Keratinocyte (primary cell): ENCODE data around the gene CES2. TPM values are rescaled to one million over a fixed set of nuclear protein-coding genes. Genes with fewer than 3 reads are reported as not detected.

Experiments
- DNase-seq: peaks from one replicate; pipeline ENCODE4 v3.0.0-alpha.2; 2011; ENCODE audit warnings: low read depth, missing footprints, low spot score
- FAIRE-seq: peaks from 2 replicates; lab custom pipeline; 2011; peaks lifted over from hg19 to GRCh38; lab: Jason Lieb, UNC
- H2AFZ ChIP-seq: 2 replicates; pipeline ENCODE4 v1.6.0; 2012; ENCODE audit warnings: low read length, control low read depth, inconsistent platforms; ENCODE audit not compliant: control insufficient read depth
- H3K27ac ChIP-seq: 2 replicates; pipeline ENCODE4 v1.5.1; 2011; ENCODE audit warnings: low read length; ENCODE audit not compliant: control insufficient read depth, insufficient read depth
- H3K27me3 ChIP-seq: 3 replicates; pipeline ENCODE4 v1.6.0; 2011; ENCODE audit warnings: low read length; ENCODE audit not compliant: control insufficient read depth, insufficient read depth; ENCODE audit errors: extremely low read depth
- H3K36me3 ChIP-seq, 2 experiments: 2 replicates in 1 of 2; 3 replicates in 1 of 2; pipeline ENCODE4 v1.5.1; 2011; ENCODE audit warnings: low read length in 2 of 2, mild to moderate bottlenecking in 1 of 2; ENCODE audit not compliant: control insufficient read depth in 2 of 2, insufficient read depth in 2 of 2; ENCODE audit errors: extremely low read depth in 1 of 2
- H3K4me1 ChIP-seq: 3 replicates; pipeline ENCODE4 v1.5.1; 2011; ENCODE audit warnings: low read length; ENCODE audit not compliant: control insufficient read depth, insufficient read depth; ENCODE audit errors: extremely low read depth
- H3K4me2 ChIP-seq: 3 replicates; pipeline ENCODE4 v1.6.0; 2011; ENCODE audit warnings: low read depth, low read length; ENCODE audit not compliant: control insufficient read depth, insufficient read depth; ENCODE audit errors: extremely low read depth
- H3K4me3 ChIP-seq, 3 experiments: fragments of 200-600 bp in 1 of 3; sonication (generic) in 1 of 3; 2 replicates in 2 of 3; 3 replicates in 1 of 3; pipeline ENCODE4 v1.5.1; 2011 to 2016; ENCODE audit warnings: low read length in 3 of 3, mild to moderate bottlenecking in 3 of 3, control low read depth in 2 of 3, inconsistent platforms in 1 of 3, low read depth in 1 of 3, mixed read lengths in 1 of 3, mixed run types in 1 of 3, moderate library complexity in 1 of 3; ENCODE audit not compliant: control insufficient read depth in 2 of 3, insufficient read depth in 2 of 3; ENCODE audit errors: extremely low read depth in 1 of 3
- H3K79me2 ChIP-seq: 2 replicates; pipeline ENCODE4 v1.6.0; 2012; ENCODE audit warnings: low read length; ENCODE audit not compliant: control insufficient read depth, insufficient read depth
- H3K9ac ChIP-seq: 3 replicates; pipeline ENCODE4 v1.6.0; 2011; ENCODE audit warnings: low read length; ENCODE audit not compliant: control insufficient read depth, insufficient read depth; ENCODE audit errors: extremely low read depth
- H3K9me1 ChIP-seq: 3 replicates; pipeline ENCODE4 v1.6.0; 2011; ENCODE audit warnings: low read length; ENCODE audit not compliant: control insufficient read depth, insufficient read depth; ENCODE audit errors: extremely low read depth
- H3K9me3 ChIP-seq: 2 replicates; pipeline ENCODE4 v1.5.1; 2012; ENCODE audit warnings: low read depth, low read length; ENCODE audit not compliant: control insufficient read depth
- H4K20me1 ChIP-seq: 3 replicates; pipeline ENCODE4 v1.6.0; 2011; ENCODE audit warnings: low read length; ENCODE audit not compliant: control insufficient read depth, insufficient read depth; ENCODE audit errors: extremely low read depth
- CTCF ChIP-seq, 3 experiments: IDR thresholded peaks in 1 of 3; conservative IDR thresholded peaks in 1 of 3; optimal IDR thresholded peaks in 1 of 3; 2 replicates in 2 of 3; 3 replicates in 1 of 3; pipeline versions ENCODE3 to v1.5.1; 2011; ENCODE audit warnings: low read length in 3 of 3, mild to moderate bottlenecking in 3 of 3, moderate library complexity in 2 of 3, control low read depth in 1 of 3, inconsistent platforms in 1 of 3; ENCODE audit not compliant: insufficient read depth in 2 of 3; ENCODE audit errors: extremely low read depth in 1 of 3
- EZH2 ChIP-seq: IDR thresholded peaks from one replicate; pipeline ENCODE4 v1.6.1; 2012; ENCODE audit warnings: inconsistent platforms, mild to moderate bottlenecking, low read length, moderate library complexity
- dilution Hi-C: fragments of 300-500 bp; cut with MboI; formaldehyde crosslinking; loops from one replicate; pipeline ENCODE4 v1.7.0; 2020; ENCODE audit warnings: low sequenced_read_pairs; ENCODE audit not compliant: extremely low pct_ligation_motif_present
- polyA minus RNA-seq, 3 experiments: library from RNA; depleted of rRNA, polyadenylated mRNA; stranded (reverse); fragments of >200 nt; gene quantifications; 1 replicate in 1 of 3; 2 replicates in 1 of 3; 3 replicates in 1 of 3; pipeline ENCODE4 v1.2.3, GENCODE V29; 2011
- polyA plus RNA-seq, 5 experiments: library from polyadenylated mRNA; depleted of rRNA in 3 of 5; stranded (reverse) in 3 of 5; stranded (forward) in 1 of 5; unstranded in 1 of 5; fragments of >200 nt; gene quantifications; 1 replicate in 1 of 5; 2 replicates in 3 of 5; 3 replicates in 1 of 5; pipeline versions ENCODE4 v1.2.1 to v1.2.3, GENCODE V29; 2011 to 2012; ENCODE audit warnings: missing spikeins in 2 of 5, low read depth in 1 of 5, low replicate concordance in 1 of 5

The CES2 gene
- polyA plus RNA-seq, result 37.5 to 93.4 TPM (median 41.6 TPM) in 3 replicates
- 52.3 TPM for polyA plus RNA-seq (2011; ENCODE audit: low read depth)
- polyA plus RNA-seq (2011; cell fraction: cytosol; rRNA removed), result 25.3 and 38.7 TPM in 2 replicates
- 87.7 and 87.8 TPM in 2 replicates for polyA plus RNA-seq (2011; cell fraction: nucleus; rRNA removed)
- 35.9 and 108 TPM in 2 replicates for polyA plus RNA-seq (2012; ENCODE audit: low replicate concordance)
- 40.6 to 65.9 TPM (median 45.8 TPM) in 3 replicates for polyA minus RNA-seq
- polyA minus RNA-seq (2011; cell fraction: cytosol; rRNA and poly(A)+ RNA removed), result 83.6 TPM
- polyA minus RNA-seq (2011; cell fraction: nucleus; rRNA and poly(A)+ RNA removed), result 65.7 and 100 TPM in 2 replicates

GRCh38 chr16:66935314-66936011 is at the start of gene CES2:
Gene CES2 (plus strand): TSS chr16:66935516. CDS start chr16:66935636, 120 bp downstream.
- Histone ChIP-seq H2AFZ (peak within 1 kb of the TSS; percentile 87), H3K36me3 (peaks cover 27 to 36% of the 10 kb centered on the region in 2 experiments), H3K4me1 (peaks cover 18% of the 10 kb centered on the region), H4K20me1 (peaks cover 8% of the 10 kb centered on the region), H3K4me2 (peak within 1 kb of the TSS; percentile 94), H3K9ac (peak within 1 kb of the TSS; percentile 95), H3K27me3 (no peaks in the 10 kb centered on the region), H3K4me3 (peak within 1 kb of the TSS; percentile 72 to 86 (median 77)), H3K9me1 (peaks cover 5% of the 10 kb centered on the region), H3K79me2 (peaks cover 52% of the 10 kb centered on the region), H3K9me3 (no peaks in the 10 kb centered on the region), H3K27ac (peak within 1 kb of the TSS; percentile 76)
- dilution Hi-C loops, result no loop called here
- DNase-seq (peak; percentile 57), FAIRE-seq (peak; percentile 89)
- TF ChIP-seq EZH2 (no peak), CTCF (optimal IDR thresholded peaks at IDR 0.05 in 1 of 3, IDR thresholded peaks at IDR 0.05 in 1 of 3, conservative IDR thresholded peaks at IDR 0.05 in 1 of 3; ENCODE audit: extremely low read depth in 1 of 3, insufficient read depth in 2 of 3, low read length in 3 of 3) (no peak)

GRCh38 chr16:66886321-66886720 is 49.0 kb upstream of the CES2 start:
- FAIRE-seq (no peak), DNase-seq (no peak)
- H3K9ac ChIP-seq, result no peak overlapping the region
- no peak overlapping the region for H2AFZ ChIP-seq
- dilution Hi-C loops, result no loop called here
- H3K4me2 ChIP-seq, result no peak overlapping the region
- no peak overlapping the region for H3K4me3 ChIP-seq
- H3K4me1 ChIP-seq, result peaks cover 5% of the 10 kb centered on the region
- TF ChIP-seq EZH2, result no peak
- TF ChIP-seq CTCF (optimal IDR thresholded peaks at IDR 0.05 in 1 of 3, IDR thresholded peaks at IDR 0.05 in 1 of 3, conservative IDR thresholded peaks at IDR 0.05 in 1 of 3; ENCODE audit: extremely low read depth in 1 of 3, insufficient read depth in 2 of 3, low read length in 3 of 3), result no peak
- peaks cover 33% of the 10 kb centered on the region for H3K79me2 ChIP-seq
- H3K9me3 ChIP-seq, result no peaks in the 10 kb centered on the region
- H3K9me1 ChIP-seq, result no peaks in the 10 kb centered on the region
- no peaks in the 10 kb centered on the region for H3K27me3 ChIP-seq
- peaks cover 5% of the 10 kb centered on the region for H4K20me1 ChIP-seq
- H3K27ac ChIP-seq, result no peak overlapping the region
- H3K36me3 ChIP-seq, result peaks cover 17 to 19% of the 10 kb centered on the region in 2 experiments
